Stimulated activated CD4-positive, alpha-beta T cell treated with anti-CD3 and anti-CD28 coated beads, Interleukin-1b, Interleukin-23, amount 100 ng/mL, for 24 hours (primary cell): ENCODE measurements around the gene ROBO1.

ENCODE experiments used
- DNase-seq, 4 experiments: peaks; one replicate each; pipeline ENCODE4 v3.0.0-alpha.2; 2020; ENCODE audit warnings: low read depth in 4 of 4, low spot score in 1 of 4

ROBO1 gene

DNA sequence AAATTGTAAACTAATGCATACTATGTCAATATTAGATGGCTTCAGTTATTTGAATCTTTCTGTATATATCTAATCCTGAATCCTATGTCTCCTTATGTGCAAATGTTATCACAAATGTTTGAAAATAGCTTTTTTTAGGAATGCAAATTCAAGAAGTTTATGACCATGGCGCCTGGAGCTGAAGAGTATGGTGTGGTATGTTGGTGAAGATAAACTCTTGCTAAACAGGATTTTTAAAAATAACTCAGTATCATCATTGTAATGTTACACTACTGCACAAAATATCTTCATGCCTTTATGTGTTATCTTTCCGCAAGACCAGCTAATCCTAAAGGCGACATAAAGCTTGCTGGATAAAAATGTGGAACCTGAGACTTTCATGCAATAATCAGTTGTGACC is 382.6 kb downstream of the ROBO1 start:
- no peak for DNase-seq

DNA sequence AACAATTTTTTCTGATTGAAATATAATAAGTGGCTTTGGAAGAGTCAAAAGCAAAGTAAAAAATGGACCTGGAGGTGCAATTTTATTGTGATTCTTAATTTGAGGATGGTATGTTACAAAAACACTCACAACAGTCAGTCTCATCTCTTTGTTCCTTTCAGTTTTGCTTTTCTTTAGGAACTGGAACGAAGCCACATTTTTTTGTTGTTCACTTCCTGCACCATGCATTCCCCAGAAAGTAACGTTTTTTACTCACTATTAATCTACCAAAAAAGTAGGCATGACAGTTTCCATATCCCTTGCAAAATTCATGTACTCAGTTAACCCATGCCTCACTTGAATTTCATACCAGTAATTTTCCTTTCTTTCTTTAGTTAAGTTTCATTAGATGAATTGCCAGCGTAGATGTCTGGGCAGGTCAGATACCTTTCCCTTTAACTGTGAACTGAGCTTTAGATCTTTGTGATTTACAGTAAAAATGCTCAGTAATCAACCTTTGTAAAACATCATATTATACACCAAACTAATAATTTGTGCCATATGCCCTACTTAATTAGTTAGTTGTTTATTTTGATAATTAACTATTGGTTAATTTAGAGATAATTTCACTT is 384.3 kb downstream of the ROBO1 start:
- no peak for DNase-seq

DNA sequence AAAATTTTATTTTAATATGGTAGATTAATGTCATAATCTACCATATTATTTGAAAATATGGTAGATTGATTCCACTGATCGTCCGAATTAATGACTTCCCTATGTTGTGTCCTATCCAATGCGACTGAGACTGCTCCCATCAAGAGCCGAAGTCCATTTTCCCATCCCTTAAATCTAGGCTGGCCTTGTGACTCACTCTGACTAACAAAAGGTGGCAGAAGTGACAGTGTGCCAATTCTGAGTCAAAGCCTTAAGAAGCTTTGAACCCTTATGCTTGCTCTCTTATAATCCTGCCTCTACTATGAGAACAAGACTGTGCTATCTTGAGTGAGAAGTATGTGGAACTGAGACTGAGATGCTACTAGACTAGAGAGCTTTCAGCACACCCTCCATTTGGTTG is 387.2 kb downstream of the ROBO1 start:
- DNase-seq: no peak

GRCh38 chr3:79378064-79378463 is 389.7 kb downstream of the ROBO1 start:
- no peak for DNase-seq

DNA sequence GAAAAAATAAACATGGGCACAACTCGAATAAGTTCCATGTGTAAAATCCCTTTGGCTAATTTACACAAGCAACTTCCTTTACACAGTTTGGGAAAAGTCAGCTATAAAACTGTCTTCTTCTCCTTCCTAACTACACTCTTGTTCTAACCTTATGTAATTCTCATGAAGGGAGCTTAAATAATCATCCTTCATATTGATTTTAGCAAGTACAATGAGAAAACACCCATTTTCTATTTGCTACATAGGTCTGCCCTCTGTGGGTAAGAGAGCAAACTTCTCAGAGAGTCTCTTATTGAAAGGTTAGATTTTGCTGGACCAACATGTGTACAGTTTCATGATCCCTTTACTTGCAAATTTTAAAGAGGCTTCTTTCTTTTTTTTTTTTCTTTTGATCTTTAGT is 398.5 kb downstream of the ROBO1 start:
- no peak for DNase-seq

DNA sequence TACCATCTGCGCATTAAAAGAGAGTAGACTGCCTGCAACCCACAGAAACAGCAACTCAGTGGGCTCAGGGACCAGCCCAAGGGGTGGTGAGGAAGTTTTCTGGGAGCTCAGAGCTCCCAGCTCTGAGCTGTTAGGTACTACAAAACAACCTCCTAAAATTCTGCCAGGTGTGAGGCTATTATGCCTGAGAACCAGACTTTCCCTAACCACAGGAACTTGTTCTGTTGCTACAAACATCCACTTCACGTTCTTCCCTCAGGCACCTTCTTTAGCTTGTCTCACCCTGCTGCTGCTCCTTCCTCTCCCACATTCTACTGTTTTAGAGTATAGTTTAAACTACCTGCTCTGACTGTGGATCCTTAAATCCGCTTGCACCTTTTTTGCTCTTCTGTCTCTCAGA is 399.4 kb downstream of the ROBO1 start:
- no peak for DNase-seq

GRCh38 chr3:79367803-79368202 is 400.0 kb downstream of the ROBO1 start:
- DNase-seq: no peak

GRCh38 chr3:79367066-79367465 is 400.7 kb downstream of the ROBO1 start:
- no peak for DNase-seq

- DNase-seq: no peak
These were observed 401.4 kb downstream of the ROBO1 start for GRCh38 chr3:79366414-79366813.

DNA sequence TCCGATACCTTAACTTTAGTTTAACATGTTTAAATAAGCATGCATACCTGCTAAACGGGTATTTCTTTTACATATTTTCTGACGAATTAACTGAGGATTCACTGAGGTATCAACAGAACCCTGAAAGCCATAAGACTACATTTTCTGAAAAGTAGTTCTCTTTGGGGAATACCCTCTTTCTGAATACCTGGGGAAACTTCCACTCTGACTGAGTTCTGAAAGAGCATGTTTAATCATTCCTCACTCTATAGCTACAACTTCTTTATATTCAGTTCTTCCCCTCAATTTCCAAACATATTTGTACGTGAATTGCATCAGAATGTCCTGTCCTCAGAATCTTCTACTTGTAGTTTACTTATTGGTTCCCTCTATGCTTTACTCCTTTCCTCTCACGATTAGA is 403.0 kb downstream of the ROBO1 start:
- no peak for DNase-seq

DNA sequence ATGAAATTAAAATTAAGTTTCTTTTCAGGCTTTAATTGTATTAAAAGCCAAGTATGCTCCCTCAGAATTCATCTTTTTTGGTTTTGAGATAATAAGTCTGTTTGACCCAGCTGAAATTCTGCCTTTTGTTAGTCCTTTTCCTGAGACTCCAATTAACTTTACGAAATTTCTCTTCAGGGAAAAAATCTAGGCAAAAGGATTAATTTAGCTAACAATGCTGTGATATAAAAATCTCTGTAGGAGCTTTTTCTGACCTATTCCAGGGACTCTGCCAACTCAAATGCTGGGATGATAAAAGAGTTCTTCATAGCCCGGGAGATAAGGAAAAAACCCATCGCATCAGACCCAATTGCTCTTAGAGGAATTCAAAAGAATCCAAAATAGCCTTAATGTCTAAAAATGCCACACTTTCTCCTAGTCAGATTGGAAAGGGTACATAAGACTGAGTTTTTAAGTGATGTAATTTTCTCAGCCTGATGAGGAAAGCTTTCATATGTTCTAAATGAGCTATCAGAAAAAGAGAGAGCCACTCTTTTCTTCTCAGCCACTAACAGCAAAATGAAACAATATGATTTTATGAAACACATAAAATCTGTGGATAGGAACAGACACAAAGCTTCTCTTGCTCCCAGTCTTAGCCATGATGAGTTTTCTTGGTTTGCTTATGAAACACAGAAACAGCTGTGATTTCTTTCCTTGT is 405.1 kb downstream of the ROBO1 start:
- no peak for DNase-seq

DNA sequence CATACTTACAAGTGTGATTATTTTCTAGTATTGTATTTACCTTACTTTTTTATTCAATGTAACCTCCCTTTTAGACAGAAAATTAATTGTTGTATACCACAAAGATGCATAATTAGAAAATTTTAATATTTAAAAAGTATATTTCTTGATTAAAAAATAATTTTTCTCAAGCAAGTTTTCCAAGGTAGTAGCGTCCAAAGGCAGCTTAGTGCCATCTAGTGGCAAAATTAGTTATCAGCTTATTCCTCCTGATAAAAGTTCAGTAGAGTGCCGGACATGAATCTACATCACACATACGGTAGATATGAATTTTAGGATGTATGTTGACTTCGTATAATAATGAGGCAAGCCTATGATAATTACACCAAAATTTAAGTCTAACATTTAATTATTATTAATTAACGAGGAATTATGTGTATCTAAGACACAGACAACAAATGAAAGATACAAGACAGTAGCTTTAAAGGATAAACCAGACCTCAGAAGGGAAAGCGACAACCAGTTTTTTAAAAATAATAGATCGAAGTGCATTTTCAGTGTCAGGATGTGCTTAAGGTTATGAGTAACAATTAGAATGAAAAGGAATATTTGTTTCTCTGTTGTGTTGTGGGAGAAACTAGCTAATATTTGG is 405.9 kb downstream of the ROBO1 start:
- DNase-seq: no peak

GRCh38 chr3:79358327-79358726 is 409.5 kb downstream of the ROBO1 start:
- no peak for DNase-seq

- DNase-seq: no peak
These were observed 413.6 kb downstream of the ROBO1 start for GRCh38 chr3:79354179-79354688.

DNA sequence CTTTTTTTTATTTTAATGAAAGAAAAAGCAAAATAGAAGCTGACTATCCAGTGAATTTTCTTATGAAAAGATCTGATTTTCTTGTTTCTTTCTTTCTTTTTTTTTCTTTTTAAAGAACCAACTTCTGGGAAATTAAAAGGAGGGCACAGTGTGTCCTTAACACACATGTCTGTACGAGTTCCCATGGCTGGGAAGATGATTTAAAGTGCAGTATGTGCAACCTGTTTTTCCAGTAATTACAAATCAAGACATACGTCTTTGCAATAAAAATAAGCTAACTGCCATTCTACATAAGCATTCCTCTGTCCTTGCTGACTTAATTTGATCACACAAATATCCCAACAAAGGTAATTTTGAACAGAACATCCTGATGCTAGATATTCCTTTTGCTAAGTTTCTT is 416.1 kb downstream of the ROBO1 start:
- DNase-seq: no peak

DNA sequence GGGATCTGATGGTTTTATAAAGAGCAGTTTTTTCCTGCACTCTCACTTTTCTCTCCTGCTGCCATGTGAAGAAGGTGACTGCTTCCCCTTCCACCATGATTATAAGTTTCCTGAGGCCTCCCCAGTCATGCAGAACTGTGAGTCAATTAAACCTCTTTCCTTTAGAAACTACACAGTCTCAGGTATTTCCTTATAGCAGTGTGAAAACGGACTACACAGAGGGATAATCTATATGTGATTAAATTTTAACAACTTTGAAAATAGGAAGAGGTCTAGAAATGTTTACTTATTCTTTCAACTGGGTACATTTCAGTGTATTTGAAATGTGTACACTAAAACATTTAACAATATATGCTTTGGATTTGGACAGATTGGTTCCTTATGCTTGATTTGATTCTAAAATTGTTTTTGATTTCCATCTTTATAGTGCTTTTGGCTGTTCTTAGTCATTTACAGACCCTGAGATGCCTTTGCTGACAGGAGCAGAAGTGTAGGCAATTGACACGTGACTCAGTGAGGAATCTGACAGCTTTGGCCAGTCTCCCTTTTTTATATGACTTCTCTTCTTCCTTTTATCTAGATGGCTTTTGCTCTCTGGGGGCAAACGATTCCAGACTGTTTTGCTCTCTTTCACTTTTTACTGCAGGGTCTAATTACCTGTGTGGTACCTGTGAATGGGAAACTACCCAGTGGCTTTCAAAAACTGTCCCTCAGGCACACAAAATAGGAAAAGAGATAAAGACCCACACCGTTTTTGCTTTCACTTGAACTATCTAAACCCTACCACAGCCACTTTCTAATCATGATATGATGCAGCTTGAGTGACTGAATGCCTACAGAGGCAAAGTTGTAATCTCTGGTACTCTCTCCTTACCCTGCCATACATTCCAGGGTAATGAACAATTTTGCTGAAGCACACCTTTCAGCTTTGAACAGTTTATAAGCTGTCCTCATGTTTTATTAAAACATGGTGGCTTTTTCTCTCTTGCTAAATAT is 422.6 kb downstream of the ROBO1 start:
- DNase-seq: no peak

DNA sequence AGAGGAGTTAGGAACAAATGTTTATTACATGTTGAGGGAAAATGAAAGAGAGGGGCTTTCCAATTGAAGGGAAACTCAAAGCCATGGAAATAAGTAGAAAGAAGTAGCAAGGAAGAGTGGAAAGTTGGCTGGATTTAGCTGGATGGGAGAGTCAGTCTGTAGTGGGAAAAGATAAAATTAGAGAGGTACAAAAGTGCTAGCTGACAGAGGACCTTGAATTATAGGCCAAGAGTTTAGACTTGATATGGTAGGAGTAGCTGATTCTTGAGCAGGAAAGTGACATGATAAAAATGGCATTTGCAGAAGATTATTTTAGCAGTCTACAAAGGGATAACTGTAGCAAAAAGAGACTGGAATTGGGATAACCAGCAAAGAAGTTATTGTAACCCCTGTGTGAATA is 425.8 kb downstream of the ROBO1 start:
- DNase-seq: no peak

GRCh38 chr3:79339846-79340245 is 428.0 kb downstream of the ROBO1 start:
- no peak for DNase-seq

DNA sequence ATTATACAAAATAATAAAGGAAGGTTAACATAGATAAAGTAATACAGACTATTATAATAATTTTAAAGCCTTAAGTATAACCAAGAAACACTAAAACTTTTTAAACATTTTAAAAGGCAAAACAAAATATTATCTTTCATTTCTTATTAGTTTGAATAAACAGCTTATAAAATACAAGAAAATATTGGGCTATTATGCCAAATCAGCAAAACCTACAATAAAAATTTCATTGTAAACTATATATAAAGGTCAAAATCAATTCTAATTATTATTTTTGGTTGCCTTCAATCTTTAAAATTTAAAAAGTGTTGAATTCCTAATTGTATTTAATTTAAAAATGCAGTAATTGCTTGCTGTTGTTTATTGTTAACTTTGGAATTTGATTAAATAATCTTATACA is 430.0 kb downstream of the ROBO1 start:
- no peak for DNase-seq

GRCh38 chr3:79329154-79329553 is 438.6 kb downstream of the ROBO1 start:
- no peak for DNase-seq

DNA sequence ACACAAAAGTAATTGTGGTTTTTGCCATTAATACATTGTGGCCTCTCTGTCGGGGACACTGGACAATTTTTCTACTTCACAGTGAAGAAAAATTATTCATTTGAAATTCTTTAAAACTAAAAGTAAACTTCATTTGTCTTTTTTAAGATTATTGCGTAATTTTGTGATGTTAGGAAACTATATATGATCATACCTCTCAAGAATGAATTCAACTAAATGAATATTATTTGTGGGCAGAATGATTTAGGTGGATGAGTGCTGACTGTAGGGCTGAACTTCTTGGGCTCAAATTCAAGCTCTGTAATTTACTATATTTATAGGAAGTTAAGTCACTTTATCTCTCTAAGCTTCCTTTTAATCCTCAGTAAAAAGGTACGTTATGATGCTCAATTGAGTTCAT is 441.2 kb downstream of the ROBO1 start:
- DNase-seq: no peak
